ENCODE measurements around the gene CLCF1. TPM values are rescaled to one million over a fixed set of nuclear protein-coding genes. Genes with fewer than 3 reads are reported as not detected.
A peak's percentile ranks its signal among the peaks of the same experiment; 100 is the strongest.

Gene CLCF1
- total RNA-seq, 2 experiments from 2014 or later, result 0.10 to 0.17 TPM

GRCh38 chr11:67391304-67392182, 18.1 kb upstream of the CLCF1 start, which contains the start of gene RAD9A:
RAD9A (plus strand) TSS chr11:67391986; CDS start chr11:67392045, 59 bp downstream.
- peaks cover 23% of the 10 kb centered on the region for H3K36me3 Mint-ChIP-seq (ENCODE audit: low read depth)
- H3K9me3 Mint-ChIP-seq, result no peaks in the 10 kb centered on the region
- H3K27ac Mint-ChIP-seq, result peak within 1 kb of the TSS; percentile 78
- ChIA-PET CTCF (interaction anchor here (0.9 to 38.4 kb wide), 10 partner anchors 10 to 116 kb away, joined by 3 to 841 read pairs (median 4); partner anchors contain the start of genes CDK2AP2, CLCF1, POLD4 and PPP1CA), POLR2A (interaction anchor here (0.8 to 1.6 kb wide), 3 partner anchors 10 to 47 kb away, joined by 3 to 6 read pairs (median 3); partner anchors contain the start of gene PPP1CA)
- DNase-seq, result peak; percentile 94
- peaks cover 2% of the 10 kb centered on the region for H3K27me3 Mint-ChIP-seq
- H3K4me3 Mint-ChIP-seq, result peak within 1 kb of the TSS; percentile 91
- H3K4me1 Mint-ChIP-seq, result peaks cover 38% of the 10 kb centered on the region

GRCh38 chr11:67390947-67391303, 17.5 kb upstream of the CLCF1 start:
- no peaks in the 10 kb centered on the region for H3K9me3 Mint-ChIP-seq
- H3K4me3 Mint-ChIP-seq, result peak overlapping the region; percentile 91
- POLR2A ChIA-PET, result no interaction called here
- peak overlapping the region; percentile 78 for H3K27ac Mint-ChIP-seq
- DNase-seq, result no peak
- CTCF ChIA-PET, result interaction anchor here (0.6 to 38.4 kb wide), 6 partner anchors 10 to 167 kb away, joined by 3 to 841 read pairs (median 18); partner anchors contain the start of genes CLCF1, POLD4 and PPP1CA
- peaks cover 19% of the 10 kb centered on the region for H3K36me3 Mint-ChIP-seq (ENCODE audit: low read depth)
- peaks cover 34% of the 10 kb centered on the region for H3K4me1 Mint-ChIP-seq
- peaks cover 2% of the 10 kb centered on the region for H3K27me3 Mint-ChIP-seq

GRCh38 chr11:67389477-67389876, 16.1 kb upstream of the CLCF1 start:
- H3K36me3 Mint-ChIP-seq (ENCODE audit: low read depth), result peaks cover 11% of the 10 kb centered on the region
- no peaks in the 10 kb centered on the region for H3K9me3 Mint-ChIP-seq
- peak; percentile 62 for DNase-seq
- H3K4me1 Mint-ChIP-seq, result peaks cover 34% of the 10 kb centered on the region
- ChIA-PET POLR2A (no interaction called here), CTCF (interaction anchor here (0.6 to 38.4 kb wide), 5 partner anchors 8 to 97 kb away, joined by 4 to 841 read pairs (median 6); partner anchors contain the start of genes CLCF1, POLD4 and PPP1CA)
- H3K4me3 Mint-ChIP-seq, result peak overlapping the region; percentile 62
- H3K27me3 Mint-ChIP-seq, result peaks cover 10% of the 10 kb centered on the region
- H3K27ac Mint-ChIP-seq, result peak overlapping the region; percentile 48

- CTCF ChIA-PET, result interaction anchor here (0.9 to 38.4 kb wide), 4 partner anchors 14 to 81 kb away, joined by 3 to 841 read pairs (median 10); partner anchors contain the start of genes CLCF1, POLD4, PPP1CA and TMEM134
- Mint-ChIP-seq H3K27me3 (peaks cover 13% of the 10 kb centered on the region), H3K4me1 (peaks cover 20% of the 10 kb centered on the region), H3K36me3 (ENCODE audit: low read depth) (peaks cover 4% of the 10 kb centered on the region), H3K4me3 (no peak overlapping the region), H3K9me3 (no peaks in the 10 kb centered on the region), H3K27ac (no peak overlapping the region)
- POLR2A ChIA-PET, result interaction anchor here (0.7 kb wide), 1 partner anchor 35 kb away, joined by 4 read pairs; no protein-coding TSS in a partner anchor
- no peak for DNase-seq
Measured at GRCh38 chr11:67387518-67387917, 14.1 kb upstream of the CLCF1 start.

GRCh38 chr11:67387069-67387468, 13.7 kb upstream of the CLCF1 start:
- Mint-ChIP-seq H3K4me1 (peaks cover 20% of the 10 kb centered on the region), H3K9me3 (no peaks in the 10 kb centered on the region), H3K36me3 (ENCODE audit: low read depth) (no peaks in the 10 kb centered on the region), H3K27ac (no peak overlapping the region), H3K27me3 (peaks cover 14% of the 10 kb centered on the region), H3K4me3 (no peak overlapping the region)
- no peak for DNase-seq
- POLR2A ChIA-PET, result interaction anchor here (0.7 kb wide), 1 partner anchor 34 kb away, joined by 4 read pairs; no protein-coding TSS in a partner anchor
- CTCF ChIA-PET, result interaction anchor here (0.9 to 38.4 kb wide), 6 partner anchors 11 to 306 kb away, joined by 3 to 841 read pairs (median 4); partner anchors contain the start of genes CLCF1, POLD4, PPP1CA and TMEM134

GRCh38 chr11:67384851-67385366, 11.5 kb upstream of the CLCF1 start:
- H3K4me3 Mint-ChIP-seq, result no peak overlapping the region
- H3K9me3 Mint-ChIP-seq, result no peaks in the 10 kb centered on the region
- DNase-seq, result no peak
- no peak overlapping the region for H3K27ac Mint-ChIP-seq
- ChIA-PET POLR2A (no interaction called here), CTCF (interaction anchor here (4.8 to 38.4 kb wide), 2 partner anchors 17 to 21 kb away, joined by 17 to 841 read pairs; partner anchors contain the start of genes CLCF1, POLD4 and PPP1CA)
- peaks cover 15% of the 10 kb centered on the region for H3K4me1 Mint-ChIP-seq
- H3K27me3 Mint-ChIP-seq, result peaks cover 22% of the 10 kb centered on the region
- H3K36me3 Mint-ChIP-seq (ENCODE audit: low read depth), result no peaks in the 10 kb centered on the region

- CTCF ChIA-PET, result interaction anchor here (0.5 to 38.4 kb wide), 42 partner anchors 8 to 749 kb away, joined by 3 to 841 read pairs (median 4); partner anchors contain the start of genes AIP, CLCF1, GRK2 and POLD4
- Mint-ChIP-seq H3K27me3 (peaks cover 28% of the 10 kb centered on the region), H3K9me3 (no peaks in the 10 kb centered on the region), H3K27ac (no peak overlapping the region), H3K36me3 (ENCODE audit: low read depth) (no peaks in the 10 kb centered on the region), H3K4me1 (peaks cover 6% of the 10 kb centered on the region), H3K4me3 (no peak overlapping the region)
- POLR2A ChIA-PET, result interaction anchor here (0.6 kb wide), 1 partner anchor 616 kb away, joined by 3 read pairs; no protein-coding TSS in a partner anchor
- peak; percentile 87 for DNase-seq
Measured at GRCh38 chr11:67382276-67383136, 9.1 kb upstream of the CLCF1 start.

- Mint-ChIP-seq H3K36me3 (ENCODE audit: low read depth) (no peaks in the 10 kb centered on the region), H3K27ac (no peak overlapping the region), H3K4me1 (peaks cover 6% of the 10 kb centered on the region), H3K4me3 (no peak overlapping the region), H3K27me3 (peaks cover 35% of the 10 kb centered on the region), H3K9me3 (no peaks in the 10 kb centered on the region)
- POLR2A ChIA-PET, result interaction anchor here (0.6 kb wide), 1 partner anchor 615 kb away, joined by 3 read pairs; no protein-coding TSS in a partner anchor
- no peak for DNase-seq
- CTCF ChIA-PET, result interaction anchor here (0.6 to 38.4 kb wide), 26 partner anchors 9 to 326 kb away, joined by 3 to 841 read pairs (median 5); partner anchors contain the start of genes AIP, CLCF1, POLD4 and PPP1CA
Measured at GRCh38 chr11:67381244-67381972, 8.0 kb upstream of the CLCF1 start.

GRCh38 chr11:67379061-67380058, 6.0 kb upstream of the CLCF1 start:
- POLR2A ChIA-PET, result no interaction called here
- Mint-ChIP-seq H3K4me1 (peaks cover 11% of the 10 kb centered on the region), H3K4me3 (no peak overlapping the region), H3K36me3 (ENCODE audit: low read depth) (no peaks in the 10 kb centered on the region), H3K27me3 (peaks cover 43% of the 10 kb centered on the region), H3K27ac (peak overlapping the region; percentile 50), H3K9me3 (no peaks in the 10 kb centered on the region)
- CTCF ChIA-PET, result interaction anchor here (1.1 to 38.4 kb wide), 3 partner anchors 11 to 22 kb away, joined by 6 to 841 read pairs (median 32); partner anchors contain the start of genes CLCF1, POLD4, PPP1CA and RAD9A
- no peak for DNase-seq

- no peaks in the 10 kb centered on the region for H3K36me3 Mint-ChIP-seq (ENCODE audit: low read depth)
- peaks cover 16% of the 10 kb centered on the region for H3K4me1 Mint-ChIP-seq
- no peaks in the 10 kb centered on the region for H3K9me3 Mint-ChIP-seq
- no peak overlapping the region for H3K4me3 Mint-ChIP-seq
- CTCF ChIA-PET, result interaction anchor here (1.1 to 38.4 kb wide), 4 partner anchors 8 to 32 kb away, joined by 4 to 841 read pairs (median 424); partner anchors contain the start of genes CLCF1, POLD4, PPP1CA and RAD9A
- DNase-seq, result no peak
- no peak overlapping the region for H3K27ac Mint-ChIP-seq
- POLR2A ChIA-PET, result no interaction called here
- H3K27me3 Mint-ChIP-seq, result peaks cover 47% of the 10 kb centered on the region
Measured at GRCh38 chr11:67378544-67378943, 5.1 kb upstream of the CLCF1 start.
